Kidney epithelial cell (primary cell): ENCODE measurements around the gene TELO2. TPM values are rescaled to one million over a fixed set of nuclear protein-coding genes. Genes with fewer than 3 reads are reported as not detected.

ENCODE experiments used
- DNase-seq: peaks from one replicate; pipeline ENCODE4 v3.0.0-alpha.2; 2010; ENCODE audit warnings: low read depth
- H3K27me3 ChIP-seq: 2 replicates; pipeline ENCODE4 v1.6.0; 2011; ENCODE audit warnings: low read length; ENCODE audit not compliant: control insufficient read depth, insufficient read depth
- H3K36me3 ChIP-seq: 2 replicates; pipeline ENCODE4 v1.5.1; 2011; ENCODE audit warnings: low read length; ENCODE audit not compliant: control insufficient read depth, insufficient read depth
- H3K4me3 ChIP-seq: 2 replicates; pipeline ENCODE4 v1.5.1; 2011; ENCODE audit warnings: low read depth, mild to moderate bottlenecking, control low read depth, low read length
- total RNA-seq: library from RNA; depleted of rRNA; stranded (reverse); fragments of >200 nt; gene quantifications from 2 replicates; pipeline ENCODE4 v1.2.3, GENCODE V29; 2015
- TF ChIP-seq, protein P1 (sequence below): IDR thresholded peaks from 2 replicates; pipeline ENCODE4 v1.5.1; 2011; ENCODE audit warnings: mild to moderate bottlenecking, moderate library complexity, low read length, control low read depth, inconsistent platforms; ENCODE audit not compliant: insufficient read depth, poor library complexity, severe bottlenecking

The TELO2 gene
- total RNA-seq, 1 donor from 2014 or later: 23.1 TPM

DNA sequence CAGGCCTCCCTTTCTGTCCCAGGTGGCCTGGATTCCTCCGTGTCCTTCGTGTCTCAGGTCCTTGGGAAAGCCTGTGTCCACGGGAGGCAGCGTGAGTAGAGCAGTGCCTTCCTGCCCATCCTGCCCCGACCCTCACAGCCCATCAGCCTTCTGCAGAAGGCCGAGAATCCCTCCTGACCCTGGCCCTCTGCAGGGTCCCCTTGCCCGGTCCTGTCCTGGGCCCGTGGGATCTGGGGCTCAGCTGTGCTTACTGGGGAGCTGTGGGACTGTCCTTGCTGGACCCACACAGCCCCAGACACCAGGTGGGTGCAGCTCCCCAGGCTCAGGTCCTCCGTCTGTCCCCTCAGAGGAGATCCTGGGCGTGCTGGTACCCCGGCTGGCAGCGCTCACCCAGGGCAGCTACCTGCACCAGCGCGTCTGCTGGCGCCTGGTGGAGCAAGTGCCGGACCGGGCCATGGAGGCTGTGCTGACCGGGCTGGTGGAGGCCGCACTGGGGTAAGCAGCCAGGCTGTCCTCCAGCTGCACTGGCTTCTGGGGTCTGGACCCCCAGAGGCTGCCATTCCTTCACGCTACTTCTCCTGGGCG is 3.9 kb downstream of the TELO2 start:
- H3K36me3 ChIP-seq: no peaks in the 10 kb centered on the region
- H3K27me3 ChIP-seq: no peaks in the 10 kb centered on the region
- no peak overlapping the region for H3K4me3 ChIP-seq
- DNase-seq: no peak
- TF ChIP-seq, protein P1, sequence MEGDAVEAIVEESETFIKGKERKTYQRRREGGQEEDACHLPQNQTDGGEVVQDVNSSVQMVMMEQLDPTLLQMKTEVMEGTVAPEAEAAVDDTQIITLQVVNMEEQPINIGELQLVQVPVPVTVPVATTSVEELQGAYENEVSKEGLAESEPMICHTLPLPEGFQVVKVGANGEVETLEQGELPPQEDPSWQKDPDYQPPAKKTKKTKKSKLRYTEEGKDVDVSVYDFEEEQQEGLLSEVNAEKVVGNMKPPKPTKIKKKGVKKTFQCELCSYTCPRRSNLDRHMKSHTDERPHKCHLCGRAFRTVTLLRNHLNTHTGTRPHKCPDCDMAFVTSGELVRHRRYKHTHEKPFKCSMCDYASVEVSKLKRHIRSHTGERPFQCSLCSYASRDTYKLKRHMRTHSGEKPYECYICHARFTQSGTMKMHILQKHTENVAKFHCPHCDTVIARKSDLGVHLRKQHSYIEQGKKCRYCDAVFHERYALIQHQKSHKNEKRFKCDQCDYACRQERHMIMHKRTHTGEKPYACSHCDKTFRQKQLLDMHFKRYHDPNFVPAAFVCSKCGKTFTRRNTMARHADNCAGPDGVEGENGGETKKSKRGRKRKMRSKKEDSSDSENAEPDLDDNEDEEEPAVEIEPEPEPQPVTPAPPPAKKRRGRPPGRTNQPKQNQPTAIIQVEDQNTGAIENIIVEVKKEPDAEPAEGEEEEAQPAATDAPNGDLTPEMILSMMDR: no peak

DNA sequence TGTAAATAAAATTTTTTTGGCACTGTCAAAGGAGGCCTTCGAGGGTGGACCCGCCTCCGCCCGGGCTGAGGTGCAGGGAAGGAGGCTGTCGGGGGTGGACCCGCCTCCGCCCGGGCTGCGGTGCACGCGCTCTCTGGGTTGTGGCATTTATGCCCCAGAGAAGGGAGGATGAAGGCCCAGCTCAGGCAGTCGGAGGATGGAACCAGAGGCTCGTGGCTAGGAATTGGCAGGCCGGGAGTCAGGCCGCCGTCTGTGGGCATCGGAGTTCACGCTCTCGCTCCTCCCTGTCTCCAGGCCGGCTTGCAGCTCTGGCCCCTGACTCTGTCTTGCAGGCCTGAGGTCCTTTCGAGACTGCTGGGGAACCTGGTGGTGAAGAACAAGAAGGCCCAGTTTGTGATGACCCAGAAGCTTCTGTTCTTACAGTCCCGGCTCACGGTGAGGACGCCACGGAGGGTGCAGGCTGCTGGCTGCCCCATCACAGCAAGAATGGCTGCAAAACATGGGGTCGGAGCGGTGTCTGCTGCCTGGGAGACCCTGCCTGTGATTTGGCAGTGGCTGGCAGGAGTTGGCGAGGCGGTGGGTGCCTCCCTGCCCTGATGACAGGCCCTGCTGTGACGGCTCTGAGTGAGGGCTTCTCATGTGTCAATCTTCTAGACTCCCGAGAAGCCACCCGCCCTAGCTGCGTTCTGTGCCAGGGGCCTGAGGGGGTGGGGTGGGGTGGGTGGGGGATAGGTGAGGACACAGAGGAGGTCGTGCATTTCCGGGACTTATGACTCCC is 5.9 kb downstream of the TELO2 start:
- TF ChIP-seq, protein P1: no peak
- Histone ChIP-seq H3K27me3 (no peaks in the 10 kb centered on the region), H3K4me3 (no peak overlapping the region), H3K36me3 (peaks cover 1% of the 10 kb centered on the region)
- no peak for DNase-seq

DNA sequence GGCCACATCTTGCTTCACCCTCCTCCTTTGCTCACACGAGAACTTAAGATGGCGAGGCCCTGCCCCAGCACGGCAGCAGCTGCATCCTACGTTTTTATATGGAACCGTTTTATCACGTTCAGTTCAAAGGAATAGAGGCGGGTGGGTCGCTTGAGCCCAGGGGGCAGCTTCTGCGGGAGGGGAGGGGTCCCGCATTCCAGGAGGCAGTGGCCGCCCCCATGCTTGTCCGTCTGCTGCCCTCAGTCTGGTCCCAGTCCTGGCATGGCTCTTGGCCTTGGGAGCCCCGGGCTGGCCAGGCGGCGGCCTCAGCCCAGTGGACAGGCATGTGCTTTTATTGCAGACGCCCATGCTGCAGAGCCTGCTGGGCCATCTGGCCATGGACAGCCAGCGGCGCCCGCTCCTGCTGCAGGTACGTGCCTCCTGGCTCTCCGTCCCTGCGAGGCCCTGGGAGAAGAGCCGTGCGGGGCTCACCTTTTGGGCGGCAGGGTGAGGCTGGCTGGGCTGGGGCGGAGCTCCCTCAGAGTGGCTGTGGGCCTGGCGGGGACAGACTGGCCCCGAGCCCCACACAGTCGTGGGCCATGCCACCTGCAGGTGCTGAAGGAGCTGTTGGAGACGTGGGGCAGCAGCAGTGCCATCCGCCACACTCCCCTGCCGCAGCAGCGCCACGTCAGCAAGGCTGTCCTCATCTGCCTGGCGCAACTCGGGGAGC is 6.8 kb downstream of the TELO2 start:
- TF ChIP-seq, protein P1: no peak

DNA sequence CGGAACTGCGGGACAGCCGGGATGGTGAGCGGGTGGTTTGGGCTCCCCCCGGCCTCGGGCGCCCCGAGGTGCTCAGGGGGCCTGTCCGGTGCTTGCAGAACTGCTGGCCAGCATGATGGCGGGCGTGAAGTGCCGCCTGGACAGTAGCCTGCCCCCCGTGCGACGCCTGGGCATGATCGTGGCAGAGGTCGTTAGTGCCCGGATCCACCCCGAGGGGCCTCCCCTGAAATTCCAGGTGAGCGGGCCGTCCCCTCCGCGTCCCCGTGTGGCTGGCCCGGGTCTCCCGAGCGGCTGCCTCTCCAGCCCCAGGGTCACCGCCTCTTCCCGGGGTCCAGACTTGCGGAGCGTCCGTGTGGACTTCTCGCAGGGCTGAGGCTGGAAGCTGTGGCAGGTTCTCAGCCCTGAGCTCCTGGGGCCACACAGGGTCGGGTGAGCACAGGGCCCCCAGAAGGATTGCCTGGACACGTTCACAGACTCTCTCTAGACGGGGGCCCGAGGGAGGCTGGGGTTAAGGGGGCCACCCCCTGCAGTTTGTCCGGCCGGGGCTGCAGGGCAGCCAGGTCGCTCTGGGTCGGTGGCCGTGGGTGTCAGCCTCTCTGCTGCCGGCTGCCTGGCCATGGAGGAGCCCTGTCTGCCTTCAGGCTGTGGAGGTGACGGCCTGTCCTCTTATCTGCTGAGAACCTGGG is 7.4 kb downstream of the TELO2 start:
- Histone ChIP-seq H3K36me3 (peaks cover 1% of the 10 kb centered on the region), H3K4me3 (no peak overlapping the region), H3K27me3 (no peaks in the 10 kb centered on the region)
- TF ChIP-seq, protein P1: no peak
- no peak for DNase-seq

More for the DNA sequence above, 6.8 kb downstream of the TELO2 start:
- Histone ChIP-seq H3K27me3 (no peaks in the 10 kb centered on the region), H3K36me3 (peaks cover 1% of the 10 kb centered on the region), H3K4me3 (no peak overlapping the region)
- no peak for DNase-seq

DNA sequence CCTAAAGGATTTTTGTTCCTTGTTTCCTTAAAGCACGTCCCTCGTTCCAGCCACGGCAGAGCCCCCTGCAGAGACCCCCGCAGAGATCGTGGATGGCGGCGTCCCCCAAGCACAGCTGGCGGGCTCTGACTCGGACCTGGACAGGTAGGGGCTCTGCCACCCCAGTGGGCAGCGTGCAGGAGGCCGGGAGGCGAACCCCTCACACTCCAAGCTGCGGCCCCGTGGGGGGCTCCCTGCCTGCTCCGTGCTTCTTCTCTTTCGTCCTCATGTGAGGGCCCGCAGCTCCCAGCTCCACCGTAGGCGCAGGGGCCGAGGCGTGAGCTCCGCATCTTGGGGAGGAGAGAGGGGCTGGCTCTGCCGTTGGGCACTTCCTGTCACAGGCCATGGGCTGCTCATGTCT is 8.5 kb downstream of the TELO2 start:
- H3K4me3 ChIP-seq: no peak overlapping the region
- no peaks in the 10 kb centered on the region for H3K27me3 ChIP-seq
- no peak for DNase-seq
- H3K36me3 ChIP-seq: peaks cover 1% of the 10 kb centered on the region
- TF ChIP-seq, protein P1: no peak
